GM10266 (cell line): ENCODE measurements around the gene NR2F1-AS1.

Experiments
- DNase-seq: peaks from one replicate; pipeline ENCODE4 v3.0.0; 2012; ENCODE audit errors: extremely low spot score
- CTCF ChIP-seq: IDR thresholded peaks from 2 replicates; pipeline ENCODE4 v1.5.1; 2012; ENCODE audit warnings: mild to moderate bottlenecking, low read depth; ENCODE audit not compliant: control insufficient read depth, insufficient read depth; ENCODE audit errors: missing control alignments

Gene NR2F1-AS1

GRCh38 chr5:93587597-93588351 is 6.8 kb upstream of the NR2F1-AS1 start:
- no peak for DNase-seq
- no peak for TF ChIP-seq CTCF

DNA sequence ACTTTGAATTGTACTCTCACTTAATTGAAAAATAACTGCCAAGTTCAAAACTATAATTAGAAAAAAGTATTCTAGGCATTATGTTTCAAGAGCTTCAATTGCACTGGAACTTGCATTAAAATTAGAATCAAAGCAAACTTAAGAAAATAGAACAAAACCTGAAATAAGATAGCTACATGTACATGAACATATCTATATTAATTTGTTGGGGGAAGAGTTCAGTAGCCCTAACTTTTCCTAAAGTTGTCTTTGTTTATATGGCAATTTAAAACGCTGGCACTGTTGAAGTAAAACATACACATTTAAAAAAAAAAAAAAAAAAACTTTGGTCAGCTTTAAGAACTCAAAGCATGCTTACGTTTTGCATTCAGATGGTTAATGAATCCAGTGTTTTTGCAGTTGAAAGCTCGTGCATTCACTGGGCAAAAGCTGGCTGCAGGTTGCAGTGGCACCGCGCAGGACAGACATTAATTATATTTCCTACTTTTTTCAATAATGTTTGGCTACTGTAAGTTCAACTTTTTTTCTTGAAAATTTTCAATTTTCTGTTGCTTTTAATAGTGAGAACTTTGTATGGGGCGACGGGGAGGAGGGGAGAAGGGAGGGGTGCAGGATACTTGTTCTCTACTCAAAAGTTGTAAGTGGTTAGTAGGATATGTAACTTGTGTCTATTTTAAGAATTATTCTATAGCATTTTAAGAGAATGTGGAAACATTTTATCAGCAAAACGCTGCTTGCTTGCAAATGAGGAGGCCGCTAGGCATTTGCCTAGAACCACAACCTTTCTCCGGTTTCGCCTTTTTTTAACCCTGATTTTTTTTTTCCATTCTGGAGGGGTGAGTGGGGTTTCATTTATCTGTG is 5.9 kb upstream of the NR2F1-AS1 start:
- no peak for DNase-seq
- TF ChIP-seq CTCF = no peak

GRCh38 chr5:93585767-93586385 is 4.9 kb upstream of the NR2F1-AS1 start:
- no peak for TF ChIP-seq CTCF
- DNase-seq = no peak

- DNase-seq = no peak
- no peak for TF ChIP-seq CTCF
These were observed 4.2 kb upstream of the NR2F1-AS1 start for GRCh38 chr5:93585041-93585766.

GRCh38 chr5:93584596-93585040 is 3.6 kb upstream of the NR2F1-AS1 start:
- no peak for TF ChIP-seq CTCF

DNA sequence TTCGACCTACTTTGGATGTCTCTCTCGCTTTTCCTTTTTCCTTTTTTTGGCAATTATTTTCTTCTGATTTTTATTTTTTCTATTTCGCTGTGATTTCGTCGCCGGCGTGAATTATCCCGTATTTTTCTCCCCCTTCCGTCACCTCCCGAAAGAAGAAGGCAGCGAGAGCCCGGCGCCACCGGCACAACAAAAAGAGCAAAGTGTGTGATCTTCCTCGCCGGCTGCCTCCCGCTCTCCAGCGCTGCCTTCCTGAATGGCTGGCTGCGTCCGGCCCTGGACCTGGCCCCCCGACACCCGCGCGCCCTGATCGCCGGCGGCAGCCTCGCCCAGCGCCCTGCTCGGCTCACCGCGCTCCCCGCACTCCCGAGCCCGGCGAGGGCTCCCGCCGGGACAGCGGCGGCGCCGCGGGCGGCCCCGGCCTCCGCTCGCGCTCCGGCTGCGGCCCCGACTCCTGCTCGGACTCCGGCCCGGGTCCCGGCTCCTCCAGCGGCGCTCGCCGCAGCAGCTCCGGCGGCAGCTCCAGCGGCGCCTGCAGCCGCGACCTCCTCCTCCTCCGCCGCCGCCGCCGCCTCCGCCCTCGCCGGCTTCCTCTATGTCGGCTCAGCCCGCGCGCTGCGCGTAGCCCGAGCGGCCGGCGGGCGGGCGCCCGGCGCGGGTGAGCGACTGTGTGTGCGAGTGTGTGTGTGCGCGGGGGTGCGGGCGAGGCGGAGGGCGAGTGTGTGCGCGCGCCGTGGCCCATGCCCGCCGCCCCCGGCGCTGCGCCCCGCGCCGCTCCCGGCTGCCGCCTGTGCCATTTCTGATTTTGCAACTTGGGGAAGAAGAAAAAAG is 3.0 kb upstream of the NR2F1-AS1 start:
- no peak for TF ChIP-seq CTCF
- no peak for DNase-seq

More at GRCh38 chr5:93584596-93585040, 3.6 kb upstream of the NR2F1-AS1 start:
- DNase-seq = no peak
